H9 (cell line): Measurements from ENCODE around the gene IP6K3. TPM values are rescaled to one million over a fixed set of nuclear protein-coding genes. Genes with fewer than 3 reads are reported as not detected.

Experiments used
- DNase-seq: peaks from one replicate; pipeline ENCODE4 v3.0.0-alpha.2; 2017
- H2AFZ ChIP-seq: one replicate; pipeline ENCODE4 v1.6.1; 2013; ENCODE audit warnings: mild to moderate bottlenecking, low read length, control low read depth, moderate library complexity
- H2AK5ac ChIP-seq: 2 replicates; pipeline ENCODE4 v1.6.1; 2013; ENCODE audit warnings: low read length, control low read depth, mixed read lengths; ENCODE audit not compliant: insufficient read length
- H2BK120ac ChIP-seq: one replicate; pipeline ENCODE4 v1.6.1; 2013; ENCODE audit warnings: low read depth, mild to moderate bottlenecking, low read length, control low read depth, inconsistent platforms; ENCODE audit not compliant: poor library complexity, severe bottlenecking
- H2BK12ac ChIP-seq: 2 replicates; pipeline ENCODE4 v1.6.1; 2013; ENCODE audit warnings: low read length, control low read depth, mixed read lengths, low read depth; ENCODE audit not compliant: insufficient read length
- H2BK15ac ChIP-seq: 2 replicates; pipeline ENCODE4 v1.6.1; 2013; ENCODE audit warnings: low read depth, low read length, control low read depth
- H2BK20ac ChIP-seq: one replicate; pipeline ENCODE4 v1.6.1; 2013; ENCODE audit warnings: low read depth, mild to moderate bottlenecking, low read length, control low read depth, inconsistent platforms; ENCODE audit not compliant: poor library complexity, severe bottlenecking
- H2BK5ac ChIP-seq: 2 replicates; pipeline ENCODE4 v1.6.1; 2013; ENCODE audit warnings: low read length, control low read depth, mixed read lengths; ENCODE audit not compliant: insufficient read length
- H3K14ac ChIP-seq: 2 replicates; pipeline ENCODE4 v1.6.1; 2013; ENCODE audit warnings: low read length, control low read depth; ENCODE audit not compliant: insufficient read depth
- H3K18ac ChIP-seq: 2 replicates; pipeline ENCODE4 v1.6.1; 2013; ENCODE audit warnings: low read depth, mild to moderate bottlenecking, mixed read lengths, low read length, control low read depth; ENCODE audit not compliant: insufficient read length
- H3K23ac ChIP-seq: 2 replicates; pipeline ENCODE4 v1.6.1; 2013; ENCODE audit warnings: low read length, control low read depth, mixed read lengths, low read depth; ENCODE audit not compliant: insufficient read length
- H3K23me2 ChIP-seq: 2 replicates; pipeline ENCODE4 v1.6.1; 2013; ENCODE audit warnings: low read depth, mild to moderate bottlenecking, mixed read lengths, low read length, control low read depth; ENCODE audit not compliant: insufficient read length, poor library complexity, severe bottlenecking
- H3K27ac ChIP-seq: 2 replicates; pipeline ENCODE4 v1.5.1; 2013; ENCODE audit warnings: low read length, control low read depth, mixed read lengths, low read depth; ENCODE audit not compliant: insufficient read length
- H3K27me3 ChIP-seq: 2 replicates; pipeline ENCODE4 v1.6.1; 2013; ENCODE audit warnings: low read length, control low read depth, inconsistent platforms; ENCODE audit not compliant: insufficient read depth
- H3K4ac ChIP-seq: 2 replicates; pipeline ENCODE4 v1.6.1; 2013; ENCODE audit warnings: low read depth, mild to moderate bottlenecking, control low read depth, inconsistent platforms, low read length, moderate library complexity
- H3K4me1 ChIP-seq: 2 replicates; pipeline ENCODE4 v1.6.1; 2013; ENCODE audit warnings: low read length, control low read depth, inconsistent platforms; ENCODE audit not compliant: insufficient read depth
- H3K4me2 ChIP-seq: 2 replicates; pipeline ENCODE4 v1.6.1; 2013; ENCODE audit warnings: low read length, control low read depth, mixed read lengths; ENCODE audit not compliant: insufficient read length, insufficient read depth
- H3K56ac ChIP-seq: 2 replicates; pipeline ENCODE4 v1.6.1; 2013; ENCODE audit warnings: low read depth, mild to moderate bottlenecking, mixed read lengths, low read length, control low read depth; ENCODE audit not compliant: insufficient read length
- H3K79me1 ChIP-seq: 2 replicates; pipeline ENCODE4 v1.6.1; 2013; ENCODE audit warnings: low read depth, mild to moderate bottlenecking, moderate library complexity, low read length, control low read depth, inconsistent platforms; ENCODE audit not compliant: insufficient read depth, poor library complexity, severe bottlenecking
- H3K79me2 ChIP-seq: 2 replicates; pipeline ENCODE4 v1.6.1; 2013; ENCODE audit warnings: low read length, control low read depth, inconsistent platforms; ENCODE audit not compliant: insufficient read depth
- H3K9ac ChIP-seq: 2 replicates; pipeline ENCODE4 v1.6.1; 2013; ENCODE audit warnings: low read length, control low read depth, mixed read lengths; ENCODE audit not compliant: insufficient read length; ENCODE audit errors: extremely low read depth
- H3K9me3 ChIP-seq: one replicate; pipeline ENCODE4 v1.6.1; 2013; ENCODE audit warnings: low read depth, low read length, inconsistent platforms; ENCODE audit not compliant: control insufficient read depth
- H3T11ph ChIP-seq: one replicate; pipeline ENCODE4 v1.6.1; 2013; ENCODE audit warnings: mild to moderate bottlenecking, low read length, control low read depth, inconsistent platforms
- H4K20me1 ChIP-seq: one replicate; pipeline ENCODE4 v1.6.1; 2013; ENCODE audit not compliant: control insufficient read depth, insufficient read length, insufficient read depth
- H4K5ac ChIP-seq: 2 replicates; pipeline ENCODE4 v1.6.1; 2013; ENCODE audit warnings: low read depth, mild to moderate bottlenecking, mixed read lengths, low read length, control low read depth; ENCODE audit not compliant: insufficient read length
- H4K8ac ChIP-seq: replicated peaks from 2 replicates; pipeline ENCODE4 v1.6.1; 2013; ENCODE audit warnings: low read length, control low read depth, mixed read lengths, low read depth; ENCODE audit not compliant: insufficient read length
- H4K91ac ChIP-seq: 2 replicates; pipeline ENCODE4 v1.6.1; 2013; ENCODE audit warnings: low read depth, mild to moderate bottlenecking, moderate library complexity, mixed read lengths, low read length, control low read depth; ENCODE audit not compliant: insufficient read length
- H3K27ac Mint-ChIP-seq, 3 experiments: 2 replicates in 2 of 3; 3 replicates in 1 of 3; pipeline ENCODE4 v1.8.0; 2020 to 2021; ENCODE audit warnings: mixed read lengths in 3 of 3, mild to moderate bottlenecking in 1 of 3, moderate library complexity in 1 of 3
- H3K27me3 Mint-ChIP-seq: 2 replicates; pipeline ENCODE4 v1.8.0; 2021; ENCODE audit warnings: low read depth, mild to moderate bottlenecking, moderate library complexity, mixed read lengths
- H3K36me3 Mint-ChIP-seq, 3 experiments: 2 replicates in 2 of 3; 3 replicates in 1 of 3; pipeline ENCODE4 v1.8.0; 2020 to 2021; ENCODE audit warnings: low read depth in 3 of 3, mixed read lengths in 3 of 3; ENCODE audit not compliant: insufficient read depth in 1 of 3
- H3K4me1 Mint-ChIP-seq, 2 experiments: 2 replicates each; pipeline ENCODE4 v1.8.0; 2020; ENCODE audit warnings: mixed read lengths in 2 of 2
- H3K4me3 Mint-ChIP-seq, 2 experiments: 2 replicates in 1 of 2; 3 replicates in 1 of 2; pipeline ENCODE4 v1.8.0; 2020 to 2021; ENCODE audit warnings: mild to moderate bottlenecking in 2 of 2, mixed read lengths in 2 of 2, moderate library complexity in 1 of 2
- H3K9me3 Mint-ChIP-seq, 2 experiments: 2 replicates in 1 of 2; 3 replicates in 1 of 2; pipeline ENCODE4 v1.8.0; 2020; ENCODE audit warnings: mild to moderate bottlenecking in 2 of 2, mixed read lengths in 2 of 2, moderate library complexity in 1 of 2
- WGBS: extraction: QIAGEN DNeasy Blood & Tissue Kit; methylation state at CpG from one replicate; pipeline ENCODE4 v1.1.7; 2013; ENCODE audit warnings: missing lambda C conversion rate, low lambda C conversion rate, mixed read lengths; ENCODE audit not compliant: insufficient read length; ENCODE audit errors: extremely low coverage; 5-methylcytosine and 5-hydroxymethylcytosine counted together
- total RNA-seq: library from RNA; stranded (reverse); gene quantifications from 2 replicates; pipeline ENCODE4 v1.2.1, GENCODE V29; 2021
- TF ChIP-seq, protein P1 (sequence below): fragments of 200-600 bp; sonication (generic); conservative IDR thresholded peaks from 3 replicates; pipeline ENCODE4 v1.8.0; 2021; ENCODE audit warnings: antibody characterized with exemption, mild to moderate bottlenecking

The IP6K3 gene
- total RNA-seq, 1 experiment from 2014 or later, result 0.46 TPM

- Histone ChIP-seq H3K9ac (no peak overlapping the region), H2BK12ac (no peak overlapping the region), H3T11ph (no peak overlapping the region), H3K23me2 (no peaks in the 10 kb centered on the region), H2AFZ (no peak overlapping the region), H3K4me2 (no peak overlapping the region), H3K4ac (no peak overlapping the region), H3K23ac (no peak overlapping the region), H3K27ac (no peak overlapping the region), H4K5ac (no peak overlapping the region), H3K79me2 (no peaks in the 10 kb centered on the region), H2AK5ac (no peak overlapping the region), H2BK5ac (no peak overlapping the region), H3K18ac (no peak overlapping the region), H2BK15ac (no peak overlapping the region), H2BK20ac (no peak overlapping the region), H3K4me1 (peaks cover 8% of the 10 kb centered on the region; the same call in 1 of the 2 replicates), H3K27me3 (no peaks in the 10 kb centered on the region), H3K9me3 (no peaks in the 10 kb centered on the region), H4K20me1 (no peaks in the 10 kb centered on the region), H3K14ac (no peak overlapping the region), H4K91ac (no peak overlapping the region), H3K79me1 (no peaks in the 10 kb centered on the region), H2BK120ac (no peak overlapping the region), H3K56ac (no peak overlapping the region), H4K8ac (no peak overlapping the region)
- H3K27ac Mint-ChIP-seq, result no peak overlapping the region
- TF ChIP-seq, protein P1, sequence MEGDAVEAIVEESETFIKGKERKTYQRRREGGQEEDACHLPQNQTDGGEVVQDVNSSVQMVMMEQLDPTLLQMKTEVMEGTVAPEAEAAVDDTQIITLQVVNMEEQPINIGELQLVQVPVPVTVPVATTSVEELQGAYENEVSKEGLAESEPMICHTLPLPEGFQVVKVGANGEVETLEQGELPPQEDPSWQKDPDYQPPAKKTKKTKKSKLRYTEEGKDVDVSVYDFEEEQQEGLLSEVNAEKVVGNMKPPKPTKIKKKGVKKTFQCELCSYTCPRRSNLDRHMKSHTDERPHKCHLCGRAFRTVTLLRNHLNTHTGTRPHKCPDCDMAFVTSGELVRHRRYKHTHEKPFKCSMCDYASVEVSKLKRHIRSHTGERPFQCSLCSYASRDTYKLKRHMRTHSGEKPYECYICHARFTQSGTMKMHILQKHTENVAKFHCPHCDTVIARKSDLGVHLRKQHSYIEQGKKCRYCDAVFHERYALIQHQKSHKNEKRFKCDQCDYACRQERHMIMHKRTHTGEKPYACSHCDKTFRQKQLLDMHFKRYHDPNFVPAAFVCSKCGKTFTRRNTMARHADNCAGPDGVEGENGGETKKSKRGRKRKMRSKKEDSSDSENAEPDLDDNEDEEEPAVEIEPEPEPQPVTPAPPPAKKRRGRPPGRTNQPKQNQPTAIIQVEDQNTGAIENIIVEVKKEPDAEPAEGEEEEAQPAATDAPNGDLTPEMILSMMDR, result no peak
- H3K9me3 Mint-ChIP-seq, result no peaks in the 10 kb centered on the region; a peak in 1 of 5 replicates
- H3K27me3 Mint-ChIP-seq, result peaks cover 10% of the 10 kb centered on the region
- H3K4me3 Mint-ChIP-seq, result peak overlapping the region in 1 of 2 experiments; percentile 23; a peak in 1 of 5 replicates
- no peaks in the 10 kb centered on the region; a peak in 1 of 7 replicates for H3K36me3 Mint-ChIP-seq
- H3K4me1 Mint-ChIP-seq, result peaks cover 45 to 76% of the 10 kb centered on the region in 2 experiments
- no CpG with 5 or more reads among the region's 4 CpGs for WGBS
- DNase-seq, result no peak
Measured at GRCh38 chr6:33748841-33749240, 2.1 kb upstream of the IP6K3 start.
